IPS-11a (cell line): Measurements from ENCODE around the gene ANKFY1.

Source experiments
- H3K4me3 ChIP-seq: one replicate; pipeline ENCODE4 v1.5.1; 2013; ENCODE audit warnings: low read depth, low read length, control low read depth

ANKFY1 gene

GRCh38 chr17:4125552-4125951 is 138.2 kb downstream of the ANKFY1 start:
- no peak overlapping the region for H3K4me3 ChIP-seq

- H3K4me3 ChIP-seq = no peak overlapping the region
These were observed 138.8 kb downstream of the ANKFY1 start for GRCh38 chr17:4124999-4125398.

- H3K4me3 ChIP-seq = no peak overlapping the region
These were observed 143.4 kb downstream of the ANKFY1 start for GRCh38 chr17:4120332-4120731.

- H3K4me3 ChIP-seq = no peak overlapping the region
These were observed 144.5 kb downstream of the ANKFY1 start for GRCh38 chr17:4119299-4119698.

- no peak overlapping the region for H3K4me3 ChIP-seq
These were observed 145.6 kb downstream of the ANKFY1 start for GRCh38 chr17:4118015-4118743.

GRCh38 chr17:4116516-4116915 is 147.3 kb downstream of the ANKFY1 start:
- no peak overlapping the region for H3K4me3 ChIP-seq
